Suprapubic skin (tissue), 4 donors: Measurements from ENCODE around the gene KCNAB2. TPM values are rescaled to one million over a fixed set of nuclear protein-coding genes. Genes with fewer than 3 reads are reported as not detected.

Source experiments
- DNase-seq, 2 donors: peaks; one replicate each; pipeline ENCODE4 v3.0.0-alpha.2; 2019; ENCODE audit warnings: low spot score in 2 of 2
- H3K27ac ChIP-seq: fragments of 200-600 bp; sonication (generic); one replicate; pipeline ENCODE4 v1.5.1; 2019
- H3K27me3 ChIP-seq: fragments of 200-600 bp; sonication (generic); one replicate; pipeline ENCODE4 v1.5.1; 2019
- H3K36me3 ChIP-seq: fragments of 200-600 bp; sonication (generic); one replicate; pipeline ENCODE4 v1.5.1; 2019
- H3K4me1 ChIP-seq: fragments of 200-600 bp; sonication (generic); one replicate; pipeline ENCODE4 v1.5.1; 2019
- H3K4me3 ChIP-seq: fragments of 200-600 bp; sonication (generic); one replicate; pipeline ENCODE4 v1.5.1; 2019; ENCODE audit warnings: mild to moderate bottlenecking
- H3K9me3 ChIP-seq: fragments of 200-600 bp; sonication (generic); one replicate; pipeline ENCODE4 v1.5.1; 2019
- EP300 ChIP-seq: sonication (generic); formaldehyde crosslinking; IDR thresholded peaks from one replicate; pipeline ENCODE4 v1.6.1; 2017; ENCODE audit warnings: antibody characterized with exemption
- POLR2A ChIP-seq, 2 donors: fragments of 450-650 bp; IDR thresholded peaks; one replicate each; pipeline ENCODE4 v1.6.1; 2017; ENCODE audit warnings: antibody characterized with exemption in 2 of 2, mild to moderate bottlenecking in 2 of 2, moderate library complexity in 2 of 2
- POLR2AphosphoS5 ChIP-seq, 3 donors: sonication (generic); formaldehyde crosslinking; IDR thresholded peaks; one replicate each; pipeline ENCODE4 v1.6.1; 2017; ENCODE audit warnings: antibody characterized with exemption in 3 of 3
- WGBS: methylation state at CpG from one replicate; pipeline ENCODE4 v1.1.5; 2018; 5-methylcytosine and 5-hydroxymethylcytosine counted together
- total RNA-seq, 4 donors: library from RNA; depleted of rRNA; stranded (reverse); fragments of >200 nt; gene quantifications; one replicate each; pipeline ENCODE4 v1.1.0, GENCODE V29; 2016
- TF ChIP-seq, protein P1 (sequence below), 2 donors: fragments of 200-600 bp in 1 of 2; fragments of 450-650 bp in 1 of 2; sonication (generic) in 1 of 2; IDR thresholded peaks; one replicate each; pipeline ENCODE4 v1.5.1; 2016 to 2019; ENCODE audit warnings: antibody characterized with exemption in 2 of 2, mild to moderate bottlenecking in 1 of 2, moderate library complexity in 1 of 2

The KCNAB2 gene
- 10 to 100 TPM; 13.3 to 17.5 (median 16.2) TPM for total RNA-seq

DNA sequence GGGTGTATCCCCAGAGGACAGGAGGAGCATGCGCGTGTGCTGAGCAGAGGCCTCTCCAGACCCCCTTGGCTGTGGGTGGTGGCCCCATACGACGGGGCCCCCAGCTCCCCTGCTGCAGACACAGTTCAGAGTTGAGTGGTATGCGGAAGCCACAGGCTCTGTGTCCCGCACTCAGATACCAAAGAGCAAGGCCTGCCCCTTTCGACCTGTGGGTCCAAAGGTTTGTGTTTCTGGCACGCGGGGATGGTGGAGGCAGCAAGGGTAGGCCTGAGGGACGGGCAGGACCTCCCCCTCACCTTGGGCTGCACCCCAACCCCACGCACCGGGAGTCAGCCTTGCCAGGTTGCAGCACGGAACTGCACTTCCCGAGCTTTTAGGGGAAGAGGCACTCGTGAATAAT is at the start of gene KCNAB2:
KCNAB2 (plus strand) TSS at position 328 of the 400 bp plus-strand sequence. CDS start 5,649 bp downstream, outside the sequence.
- no peak within 1 kb of the TSS for H3K27ac ChIP-seq
- no peaks in the 10 kb centered on the region for H3K4me1 ChIP-seq
- no peaks in the 10 kb centered on the region for H3K36me3 ChIP-seq
- no peak within 1 kb of the TSS for H3K4me3 ChIP-seq
- H3K9me3 ChIP-seq, result no peaks in the 10 kb centered on the region
- TF ChIP-seq POLR2AphosphoS5 (IDR thresholded peaks at IDR 0.05), result no peak
- TF ChIP-seq EP300, result no peak
- 72% methylated on average over 10 of the region's 15 CpGs for WGBS
- DNase-seq, result no peak
- no peaks in the 10 kb centered on the region for H3K27me3 ChIP-seq

DNA sequence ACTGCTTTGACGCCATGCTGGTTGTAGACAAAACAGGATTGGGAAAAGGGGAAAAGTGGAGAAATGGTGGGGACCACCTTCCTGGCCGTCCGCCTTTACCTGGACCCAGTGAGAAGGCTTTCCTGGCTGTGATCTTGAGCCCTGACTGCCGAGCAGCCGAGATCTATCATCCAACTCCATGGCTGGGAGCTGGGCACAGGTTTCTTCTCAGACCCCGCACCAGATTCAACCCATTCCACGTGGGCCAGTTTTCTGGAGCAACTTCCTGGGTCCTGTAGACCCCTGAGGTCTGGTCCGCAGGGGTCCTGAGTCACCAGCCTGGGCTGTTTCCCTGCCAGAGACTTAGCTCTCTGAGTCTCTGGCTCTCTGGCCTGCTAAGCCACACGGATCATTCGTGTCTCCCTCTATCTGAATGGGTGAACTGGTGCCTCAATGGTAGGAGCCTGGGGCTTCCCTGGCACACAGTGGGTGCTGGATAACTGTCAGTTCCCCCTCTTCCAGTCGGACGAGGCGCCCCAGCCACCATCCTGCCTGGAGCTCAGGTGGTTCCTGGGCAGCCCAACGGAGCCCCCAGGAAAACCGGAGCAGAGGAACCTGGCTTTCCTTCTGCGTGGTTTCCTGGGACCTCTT is 48.9 kb upstream of the KCNAB2 start:
- H3K9me3 ChIP-seq, result no peaks in the 10 kb centered on the region
- H3K27me3 ChIP-seq, result no peaks in the 10 kb centered on the region
- H3K4me3 ChIP-seq, result no peak overlapping the region
- peaks cover 16% of the 10 kb centered on the region for H3K4me1 ChIP-seq
- TF ChIP-seq POLR2AphosphoS5 (IDR thresholded peaks at IDR 0.05), result no peak
- no peak for TF ChIP-seq POLR2A (IDR thresholded peaks at IDR 0.05)
- TF ChIP-seq EP300, result no peak
- TF ChIP-seq, protein P1, sequence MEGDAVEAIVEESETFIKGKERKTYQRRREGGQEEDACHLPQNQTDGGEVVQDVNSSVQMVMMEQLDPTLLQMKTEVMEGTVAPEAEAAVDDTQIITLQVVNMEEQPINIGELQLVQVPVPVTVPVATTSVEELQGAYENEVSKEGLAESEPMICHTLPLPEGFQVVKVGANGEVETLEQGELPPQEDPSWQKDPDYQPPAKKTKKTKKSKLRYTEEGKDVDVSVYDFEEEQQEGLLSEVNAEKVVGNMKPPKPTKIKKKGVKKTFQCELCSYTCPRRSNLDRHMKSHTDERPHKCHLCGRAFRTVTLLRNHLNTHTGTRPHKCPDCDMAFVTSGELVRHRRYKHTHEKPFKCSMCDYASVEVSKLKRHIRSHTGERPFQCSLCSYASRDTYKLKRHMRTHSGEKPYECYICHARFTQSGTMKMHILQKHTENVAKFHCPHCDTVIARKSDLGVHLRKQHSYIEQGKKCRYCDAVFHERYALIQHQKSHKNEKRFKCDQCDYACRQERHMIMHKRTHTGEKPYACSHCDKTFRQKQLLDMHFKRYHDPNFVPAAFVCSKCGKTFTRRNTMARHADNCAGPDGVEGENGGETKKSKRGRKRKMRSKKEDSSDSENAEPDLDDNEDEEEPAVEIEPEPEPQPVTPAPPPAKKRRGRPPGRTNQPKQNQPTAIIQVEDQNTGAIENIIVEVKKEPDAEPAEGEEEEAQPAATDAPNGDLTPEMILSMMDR (IDR thresholded peaks at IDR 0.05), result no peak
- WGBS, result 91% methylated on average over 11 of the region's 16 CpGs
- H3K36me3 ChIP-seq, result no peaks in the 10 kb centered on the region
- DNase-seq, result no peak
- H3K27ac ChIP-seq, result no peak overlapping the region

DNA sequence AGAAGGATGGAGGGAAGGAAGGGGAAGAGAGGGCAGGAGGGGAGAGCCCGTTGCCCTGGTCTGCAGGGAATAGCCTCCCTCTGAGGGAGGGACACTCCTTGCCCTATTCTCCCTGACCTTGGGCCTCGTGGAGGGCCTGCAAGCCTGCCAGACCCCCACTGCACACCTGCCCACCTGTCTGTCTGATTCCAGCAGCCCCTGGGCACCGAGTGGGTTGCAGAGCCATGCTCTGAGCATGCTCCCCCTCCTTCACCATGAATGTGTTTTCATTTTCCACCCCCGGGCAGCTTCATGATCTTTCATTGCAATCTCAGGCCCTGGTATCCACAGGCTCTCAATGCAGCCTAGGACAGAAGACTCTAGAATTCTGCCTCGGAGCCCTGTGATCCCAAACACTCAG is 48.4 kb upstream of the KCNAB2 start:
- TF ChIP-seq EP300 (no peak), POLR2AphosphoS5 (IDR thresholded peaks at IDR 0.05) (no peak)
- TF ChIP-seq, protein P1 (IDR thresholded peaks at IDR 0.05), result no peak
- no peak for DNase-seq
- Histone ChIP-seq H3K4me3 (no peak overlapping the region), H3K36me3 (no peaks in the 10 kb centered on the region), H3K27ac (no peak overlapping the region), H3K27me3 (no peaks in the 10 kb centered on the region), H3K4me1 (peaks cover 13% of the 10 kb centered on the region), H3K9me3 (no peaks in the 10 kb centered on the region)
- 64% methylated on average over 5 of the region's 5 CpGs for WGBS

DNA sequence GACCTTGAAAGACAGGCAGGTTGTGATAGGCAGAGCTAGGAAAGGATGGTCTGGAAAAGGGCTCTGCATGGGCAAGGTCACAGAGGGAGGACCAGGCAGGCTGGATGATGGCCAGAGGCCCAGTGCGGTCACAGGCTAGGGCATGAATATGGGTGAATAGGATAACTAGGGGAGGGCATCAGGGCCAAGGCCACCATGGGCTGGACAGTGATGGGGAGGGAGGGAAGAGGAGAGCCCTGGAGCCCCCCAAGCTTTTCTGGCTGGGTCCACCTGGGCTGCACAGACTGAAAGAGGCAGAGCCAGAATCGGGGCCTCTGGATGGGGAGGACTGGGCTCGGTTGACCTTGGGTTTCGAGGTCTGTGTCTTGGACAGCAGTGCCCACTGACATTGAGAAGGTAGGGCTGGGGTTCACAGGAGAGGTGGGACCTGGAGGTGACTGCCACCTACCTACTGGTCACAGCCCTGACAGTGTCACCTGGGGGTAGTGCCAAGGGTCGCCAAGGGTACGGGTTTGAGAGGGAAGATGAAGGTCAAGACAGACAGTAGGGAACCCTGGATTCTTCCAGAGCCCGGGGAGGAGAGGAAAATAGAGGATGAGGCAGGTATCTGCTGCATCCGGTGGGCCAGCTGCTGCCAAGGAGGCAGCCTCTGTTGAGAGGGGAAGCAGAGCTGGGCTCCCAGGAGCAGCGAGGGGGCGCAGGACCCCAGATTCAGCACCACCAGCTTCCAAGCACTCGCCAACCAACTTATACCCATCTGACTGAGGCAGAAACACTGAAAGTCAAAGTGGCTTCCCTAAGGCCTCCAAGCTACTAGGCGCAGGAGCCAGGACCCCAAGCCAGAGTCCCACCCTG is 47.4 kb upstream of the KCNAB2 start:
- peaks cover 6% of the 10 kb centered on the region for H3K4me1 ChIP-seq
- 99% methylated on average over 11 of the region's 12 CpGs for WGBS
- TF ChIP-seq POLR2A (IDR thresholded peaks at IDR 0.05), result no peak
- TF ChIP-seq, protein P1 (IDR thresholded peaks at IDR 0.05), result no peak
- H3K36me3 ChIP-seq, result no peaks in the 10 kb centered on the region
- peak; percentile 32 to 62 for DNase-seq
- no peak overlapping the region for H3K27ac ChIP-seq
- H3K27me3 ChIP-seq, result no peaks in the 10 kb centered on the region
- H3K9me3 ChIP-seq, result no peaks in the 10 kb centered on the region
- no peak overlapping the region for H3K4me3 ChIP-seq

DNA sequence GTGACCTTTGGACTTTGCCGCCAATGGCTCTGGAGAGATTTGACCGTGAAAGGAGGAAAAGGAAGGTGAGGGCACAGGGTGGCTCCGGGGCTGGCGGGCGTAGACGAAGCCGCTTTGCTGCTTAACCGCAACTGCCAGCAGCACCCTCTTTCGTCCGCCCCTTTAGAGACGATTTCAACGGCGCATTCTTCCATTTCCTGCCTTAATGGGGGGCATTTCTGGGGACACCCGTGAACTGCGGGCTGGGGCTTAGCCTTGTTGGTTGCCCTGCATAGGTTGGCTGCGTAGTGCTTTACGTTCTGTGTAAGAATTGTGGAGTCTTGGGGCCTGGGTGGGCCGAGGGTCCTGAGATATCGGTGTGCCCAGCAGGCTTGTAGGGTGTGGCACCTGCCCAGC is 46.8 kb upstream of the KCNAB2 start:
- DNase-seq, result peak; percentile 34 to 48
- H3K4me1 ChIP-seq, result peaks cover under 1% of the 10 kb centered on the region
- no peaks in the 10 kb centered on the region for H3K36me3 ChIP-seq
- no peak overlapping the region for H3K27ac ChIP-seq
- TF ChIP-seq POLR2AphosphoS5 (IDR thresholded peaks at IDR 0.05) (no peak), EP300 (no peak), POLR2A (IDR thresholded peaks at IDR 0.05) (no peak)
- TF ChIP-seq, protein P1 (IDR thresholded peaks at IDR 0.05), result no peak
- WGBS, result 93% methylated on average over 15 of the region's 19 CpGs
- no peaks in the 10 kb centered on the region for H3K9me3 ChIP-seq
- H3K4me3 ChIP-seq, result no peak overlapping the region
- no peaks in the 10 kb centered on the region for H3K27me3 ChIP-seq
